SK-N-MC (cell line): Measurements from ENCODE around the gene C6orf132.

ENCODE experiments used
- DNase-seq: peaks from one replicate; pipeline ENCODE4 v3.0.0-alpha.2; 2011; ENCODE audit warnings: low read depth, low spot score
- H3K27ac ChIP-seq: fragments of 200-600 bp; sonication (generic); 2 replicates; pipeline ENCODE4 v1.5.1; 2016; ENCODE audit warnings: mixed run types
- H3K36me3 ChIP-seq: fragments of 200-600 bp; sonication (generic); 2 replicates; pipeline ENCODE4 v1.6.1; 2017; ENCODE audit warnings: antibody characterized with exemption, low read length, mixed read lengths; ENCODE audit not compliant: insufficient read depth
- H3K4me3 ChIP-seq: fragments of 200-600 bp; sonication (generic); 2 replicates; pipeline ENCODE4 v1.5.1; 2016
- H3K9ac ChIP-seq: fragments of 200-600 bp; sonication (generic); 2 replicates; pipeline ENCODE4 v1.8.0; 2017; ENCODE audit warnings: mixed run types, mixed read lengths; ENCODE audit not compliant: insufficient read length
- H3K9me3 ChIP-seq: fragments of 200-600 bp; sonication (generic); 2 replicates; pipeline ENCODE4 v1.6.1; 2017; ENCODE audit warnings: low read depth, mild to moderate bottlenecking, antibody characterized with exemption, low read length, moderate library complexity, mixed read lengths
- EZH2 ChIP-seq: fragments of 200-600 bp; sonication (generic); IDR thresholded peaks from one replicate; pipeline ENCODE4 v1.6.1; 2017; ENCODE audit warnings: antibody characterized with exemption
- FOXP2 ChIP-seq: optimal IDR thresholded peaks from 2 replicates; pipeline ENCODE3; 2011; ENCODE audit warnings: mild to moderate bottlenecking, moderate library complexity; ENCODE audit not compliant: insufficient read depth; ENCODE audit errors: extremely low read length, control extremely low read depth
- POLR2AphosphoS5 ChIP-seq: IDR thresholded peaks from 2 replicates; pipeline ENCODE4 v1.6.1; 2012; ENCODE audit warnings: mild to moderate bottlenecking, low read depth, low read length, borderline replicate concordance

The C6orf132 gene

GRCh38 chr6:42142118-42142835 is at the start of gene C6orf132:
C6orf132 (minus strand) TSS chr6:42142620; CDS start chr6:42142444, 176 bp downstream.
- H3K9me3 ChIP-seq: no peaks in the 10 kb centered on the region
- no peak for DNase-seq
- TF ChIP-seq POLR2AphosphoS5: no peak
- TF ChIP-seq EZH2: no peak
- no peak for TF ChIP-seq FOXP2
- no peak within 1 kb of the TSS for H3K4me3 ChIP-seq
- no peaks in the 10 kb centered on the region for H3K36me3 ChIP-seq
- no peak within 1 kb of the TSS for H3K27ac ChIP-seq
- no peak within 1 kb of the TSS for H3K9ac ChIP-seq

- Histone ChIP-seq H3K36me3 (no peaks in the 10 kb centered on the region), H3K4me3 (no peak overlapping the region), H3K27ac (no peak overlapping the region), H3K9me3 (no peaks in the 10 kb centered on the region), H3K9ac (no peak overlapping the region)
- TF ChIP-seq EZH2 (no peak), POLR2AphosphoS5 (no peak), FOXP2 (no peak)
- no peak for DNase-seq
These were observed 48.2 kb upstream of the C6orf132 start for GRCh38 chr6:42190554-42191183.

- TF ChIP-seq EZH2 (no peak), POLR2AphosphoS5 (no peak), FOXP2 (no peak)
- no peak overlapping the region for H3K9ac ChIP-seq
These were observed 46.0 kb upstream of the C6orf132 start for GRCh38 chr6:42188406-42188805.

GRCh38 chr6:42185597-42185996 is 43.2 kb upstream of the C6orf132 start:
- TF ChIP-seq EZH2 (no peak), FOXP2 (no peak), POLR2AphosphoS5 (no peak)
- Histone ChIP-seq H3K27ac (no peak overlapping the region), H3K36me3 (no peaks in the 10 kb centered on the region), H3K9ac (no peak overlapping the region), H3K9me3 (no peaks in the 10 kb centered on the region), H3K4me3 (no peak overlapping the region)
- DNase-seq: no peak

More at GRCh38 chr6:42188406-42188805, 46.0 kb upstream of the C6orf132 start:
- Histone ChIP-seq H3K9me3 (no peaks in the 10 kb centered on the region), H3K36me3 (no peaks in the 10 kb centered on the region), H3K4me3 (no peak overlapping the region), H3K27ac (no peak overlapping the region)
- no peak for DNase-seq

GRCh38 chr6:42184475-42184874 is 42.1 kb upstream of the C6orf132 start:
- Histone ChIP-seq H3K9ac (no peak overlapping the region), H3K4me3 (no peak overlapping the region)

GRCh38 chr6:42182101-42182500 is 39.7 kb upstream of the C6orf132 start:
- no peaks in the 10 kb centered on the region for H3K36me3 ChIP-seq
- DNase-seq: no peak
- no peak overlapping the region for H3K27ac ChIP-seq
- no peak overlapping the region for H3K9ac ChIP-seq
- H3K9me3 ChIP-seq: no peaks in the 10 kb centered on the region
- no peak overlapping the region for H3K4me3 ChIP-seq
- TF ChIP-seq FOXP2: no peak

More at GRCh38 chr6:42184475-42184874, 42.1 kb upstream of the C6orf132 start:
- no peaks in the 10 kb centered on the region for H3K9me3 ChIP-seq
- H3K36me3 ChIP-seq: no peaks in the 10 kb centered on the region
- no peak overlapping the region for H3K27ac ChIP-seq
- no peak for DNase-seq
- TF ChIP-seq POLR2AphosphoS5: no peak
- TF ChIP-seq EZH2: no peak
- no peak for TF ChIP-seq FOXP2

GRCh38 chr6:42179945-42180313 is 37.5 kb upstream of the C6orf132 start:
- Histone ChIP-seq H3K4me3 (no peak overlapping the region), H3K9ac (no peak overlapping the region), H3K9me3 (no peaks in the 10 kb centered on the region), H3K27ac (no peak overlapping the region), H3K36me3 (no peaks in the 10 kb centered on the region)
- TF ChIP-seq EZH2 (no peak), POLR2AphosphoS5 (no peak), FOXP2 (no peak)
- no peak for DNase-seq

- DNase-seq: no peak
- no peaks in the 10 kb centered on the region for H3K36me3 ChIP-seq
- no peak overlapping the region for H3K9ac ChIP-seq
- H3K27ac ChIP-seq: no peak overlapping the region
- no peaks in the 10 kb centered on the region for H3K9me3 ChIP-seq
- no peak for TF ChIP-seq POLR2AphosphoS5
- no peak overlapping the region for H3K4me3 ChIP-seq
These were observed 37.0 kb upstream of the C6orf132 start for GRCh38 chr6:42179261-42179944.
